GM19239 (cell line): Measurements from ENCODE around the gene NDST4.

Experiments used
- DNase-seq: peaks from one replicate; pipeline ENCODE4 v3.0.0; 2011; ENCODE audit warnings: low spot score; ENCODE audit not compliant: insufficient read length
- FAIRE-seq: peaks from 2 replicates; lab custom pipeline; 2011; peaks lifted over from hg19 to GRCh38; lab: Jason Lieb, UNC

Gene NDST4

GRCh38 chr4:114921790-114922591 lies 191.4 kb downstream of the NDST4 start:
- DNase-seq, result no peak
- FAIRE-seq, result no peak

GRCh38 chr4:114921191-114921590 lies 192.2 kb downstream of the NDST4 start:
- FAIRE-seq (no peak), DNase-seq (no peak)

- DNase-seq (no peak), FAIRE-seq (no peak)
Observed at GRCh38 chr4:114911111-114911510, 202.3 kb downstream of the NDST4 start.

GRCh38 chr4:114907568-114907967 lies 205.9 kb downstream of the NDST4 start:
- no peak for DNase-seq

GRCh38 chr4:114905017-114905416 lies 208.4 kb downstream of the NDST4 start:
- FAIRE-seq (no peak), DNase-seq (no peak)

More at GRCh38 chr4:114907568-114907967, 205.9 kb downstream of the NDST4 start:
- FAIRE-seq, result no peak

- no peak for DNase-seq
- no peak for FAIRE-seq
Observed at GRCh38 chr4:114900934-114901333, 212.5 kb downstream of the NDST4 start.

GRCh38 chr4:114890773-114891172 lies 222.6 kb downstream of the NDST4 start:
- no peak for DNase-seq
- no peak for FAIRE-seq

- DNase-seq, result no peak
Observed at GRCh38 chr4:114886761-114887160, 226.7 kb downstream of the NDST4 start.

GRCh38 chr4:114883641-114884040 lies 229.8 kb downstream of the NDST4 start:
- DNase-seq (no peak), FAIRE-seq (no peak)

More at GRCh38 chr4:114886761-114887160, 226.7 kb downstream of the NDST4 start:
- no peak for FAIRE-seq

GRCh38 chr4:114879916-114880669 lies 233.3 kb downstream of the NDST4 start:
- DNase-seq (no peak), FAIRE-seq (no peak)

GRCh38 chr4:114875630-114876029 lies 237.8 kb downstream of the NDST4 start:
- FAIRE-seq, result no peak

GRCh38 chr4:114874321-114874720 lies 239.1 kb downstream of the NDST4 start:
- FAIRE-seq (no peak), DNase-seq (no peak)

More at GRCh38 chr4:114875630-114876029, 237.8 kb downstream of the NDST4 start:
- DNase-seq, result no peak

- FAIRE-seq (no peak), DNase-seq (no peak)
Observed at GRCh38 chr4:114870987-114871386, 242.4 kb downstream of the NDST4 start.

GRCh38 chr4:114866901-114867670 lies 246.3 kb downstream of the NDST4 start:
- FAIRE-seq, result no peak
- no peak for DNase-seq

GRCh38 chr4:114864060-114864459 lies 249.4 kb downstream of the NDST4 start:
- FAIRE-seq (no peak), DNase-seq (no peak)

GRCh38 chr4:114860786-114861185 lies 252.6 kb downstream of the NDST4 start:
- no peak for FAIRE-seq
- DNase-seq, result no peak

GRCh38 chr4:114857831-114858230 lies 255.6 kb downstream of the NDST4 start:
- FAIRE-seq (no peak), DNase-seq (no peak)

GRCh38 chr4:114839986-114840385 lies 273.4 kb downstream of the NDST4 start:
- FAIRE-seq, result no peak
- DNase-seq, result no peak

- FAIRE-seq (no peak), DNase-seq (no peak)
Observed at GRCh38 chr4:114830628-114831027, 282.8 kb downstream of the NDST4 start.

- DNase-seq, result no peak
- no peak for FAIRE-seq
Observed at GRCh38 chr4:114827651-114828050, 285.8 kb downstream of the NDST4 start.

GRCh38 chr4:114815760-114816159 lies 297.7 kb downstream of the NDST4 start:
- DNase-seq, result no peak
- no peak for FAIRE-seq
